ENCODE measurements around the gene COPS3. TPM values are rescaled to one million over a fixed set of nuclear protein-coding genes. Genes with fewer than 3 reads are reported as not detected.
A peak's percentile ranks its signal among the peaks of the same experiment; 100 is the strongest.

Gene COPS3
- total RNA-seq, 1 experiment from 2014 or later, result 50.7 TPM

- Mint-ChIP-seq H3K36me3 (ENCODE audit: insufficient read depth, unreplicated experiment) (peaks cover 18% of the 10 kb centered on the region), H3K27ac (ENCODE audit: unreplicated experiment) (no peak overlapping the region)
- no TSS peak for BruUV-seq (replicated peaks)
Observed at GRCh38 chr17:17269926-17270773, 10.9 kb downstream of the COPS3 start.

GRCh38 chr17:17264430-17264829, 16.6 kb downstream of the COPS3 start:
- CTCF ChIA-PET, result no interaction called here
- no peak for TF ChIP-seq CTCF (IDR thresholded peaks at IDR 0.05; ENCODE audit: unreplicated experiment)
- DNase-seq, result no peak
- no TSS peak for BruUV-seq (replicated peaks)
- intact Hi-C loops (cut with micrococcal nuclease; ENCODE audit: unreplicated experiment), result no loop called here
- no peaks in the 10 kb centered on the region for H3K9me3 Mint-ChIP-seq (ENCODE audit: low read depth, unreplicated experiment)
- no peak overlapping the region for H3K27ac Mint-ChIP-seq (ENCODE audit: unreplicated experiment)
- no peaks in the 10 kb centered on the region for H3K27me3 Mint-ChIP-seq (ENCODE audit: unreplicated experiment)
- no peaks in the 10 kb centered on the region for H3K4me1 Mint-ChIP-seq (ENCODE audit: low read depth, unreplicated experiment)
- H3K36me3 Mint-ChIP-seq (ENCODE audit: insufficient read depth, unreplicated experiment), result peaks cover 17% of the 10 kb centered on the region
- no peak overlapping the region for H3K4me3 Mint-ChIP-seq (ENCODE audit: low read depth, unreplicated experiment)

More at GRCh38 chr17:17269926-17270773, 10.9 kb downstream of the COPS3 start:
- intact Hi-C loops (cut with micrococcal nuclease; ENCODE audit: unreplicated experiment), result no loop called here
- Mint-ChIP-seq H3K27me3 (ENCODE audit: unreplicated experiment) (no peaks in the 10 kb centered on the region), H3K9me3 (ENCODE audit: low read depth, unreplicated experiment) (no peaks in the 10 kb centered on the region), H3K4me3 (ENCODE audit: low read depth, unreplicated experiment) (no peak overlapping the region), H3K4me1 (ENCODE audit: low read depth, unreplicated experiment) (no peaks in the 10 kb centered on the region)
- CTCF ChIA-PET, result interaction anchor here (0.7 to 1.0 kb wide), 2 partner anchors 32 to 272 kb away, joined by 3 to 4 read pairs; no protein-coding TSS in a partner anchor
- peak; percentile 7 for DNase-seq
- TF ChIP-seq CTCF (IDR thresholded peaks at IDR 0.05; ENCODE audit: unreplicated experiment), result no peak

GRCh38 chr17:17258998-17259397, 22.0 kb downstream of the COPS3 start:
- CTCF ChIA-PET, result no interaction called here
- H3K36me3 Mint-ChIP-seq (ENCODE audit: insufficient read depth, unreplicated experiment), result peaks cover 36% of the 10 kb centered on the region
- no peak overlapping the region for H3K27ac Mint-ChIP-seq (ENCODE audit: unreplicated experiment)
- no peak overlapping the region for H3K4me3 Mint-ChIP-seq (ENCODE audit: low read depth, unreplicated experiment)
- intact Hi-C loops (cut with micrococcal nuclease; ENCODE audit: unreplicated experiment), result no loop called here
- no TSS peak for BruUV-seq (replicated peaks)
- no peaks in the 10 kb centered on the region for H3K9me3 Mint-ChIP-seq (ENCODE audit: low read depth, unreplicated experiment)
- no peak for DNase-seq
- H3K27me3 Mint-ChIP-seq (ENCODE audit: unreplicated experiment), result no peaks in the 10 kb centered on the region
- TF ChIP-seq CTCF (IDR thresholded peaks at IDR 0.05; ENCODE audit: unreplicated experiment), result no peak
- no peaks in the 10 kb centered on the region for H3K4me1 Mint-ChIP-seq (ENCODE audit: low read depth, unreplicated experiment)

GRCh38 chr17:17258011-17258410, 23.0 kb downstream of the COPS3 start:
- CTCF ChIA-PET, result no interaction called here
- H3K36me3 Mint-ChIP-seq (ENCODE audit: insufficient read depth, unreplicated experiment), result peaks cover 46% of the 10 kb centered on the region
- H3K4me3 Mint-ChIP-seq (ENCODE audit: low read depth, unreplicated experiment), result no peak overlapping the region
- H3K9me3 Mint-ChIP-seq (ENCODE audit: low read depth, unreplicated experiment), result no peaks in the 10 kb centered on the region
- no peak for TF ChIP-seq CTCF (IDR thresholded peaks at IDR 0.05; ENCODE audit: unreplicated experiment)
- H3K4me1 Mint-ChIP-seq (ENCODE audit: low read depth, unreplicated experiment), result no peaks in the 10 kb centered on the region
- H3K27me3 Mint-ChIP-seq (ENCODE audit: unreplicated experiment), result no peaks in the 10 kb centered on the region
- no peak for DNase-seq
- intact Hi-C loops (cut with micrococcal nuclease; ENCODE audit: unreplicated experiment), result no loop called here
- BruUV-seq (replicated peaks), result no TSS peak
- H3K27ac Mint-ChIP-seq (ENCODE audit: unreplicated experiment), result no peak overlapping the region
